ENCODE measurements around the gene HIBCH.

GRCh38 chr2:190365499-190366204 lies 46.0 kb upstream of the HIBCH start:
- TF ChIP-seq EZH2 (IDR thresholded peaks at IDR 0.05; ENCODE audit: insufficient read depth, poor library complexity, severe bottlenecking), result no peak
- TF ChIP-seq EZH2phosphoT487 (IDR thresholded peaks at IDR 0.05; ENCODE audit: insufficient read depth, low read depth), result no peak
